NCI-H1105 (cell line): Measurements from ENCODE around the gene GMPR.
A peak's percentile ranks its signal among the peaks of the same experiment; 100 is the strongest.
"Not testable (repeated sequence)": the region's sequence is repeated elsewhere in the genome, so short reads cannot be mapped to it uniquely, and the experiment has no call there.

Experiments used
- DNase-seq: peaks from one replicate; lab custom pipeline; 2025; lab: John Stamatoyannopoulos, UW

GMPR gene

DNA sequence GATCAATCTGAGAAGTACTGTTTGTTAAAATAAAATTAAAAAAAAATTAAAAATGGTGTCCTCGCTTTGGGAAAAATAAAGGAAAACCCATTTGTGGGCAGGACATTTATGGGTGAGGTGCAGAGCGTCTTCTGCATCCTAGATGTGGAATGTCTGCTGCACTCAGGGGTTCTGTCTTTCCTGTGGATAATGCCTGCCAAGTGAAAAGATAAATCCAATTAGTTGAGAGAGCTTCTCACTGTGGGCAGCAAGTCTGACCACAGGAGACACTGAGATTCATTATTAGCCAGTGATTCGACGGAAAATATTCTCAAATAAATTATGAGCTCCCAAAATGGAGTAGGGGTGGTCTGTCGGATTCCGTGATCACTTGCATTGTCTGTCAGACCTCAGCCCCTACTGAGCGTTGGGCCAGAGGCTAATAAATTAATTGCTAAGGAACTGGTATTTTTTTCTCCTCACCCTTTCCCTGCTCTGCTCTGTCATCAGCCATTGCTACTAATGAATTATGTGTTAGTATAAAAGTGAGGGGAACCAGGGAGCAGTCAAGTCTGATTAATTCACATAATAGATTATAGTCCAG is 10.0 kb downstream of the GMPR start:
- no peak for DNase-seq

DNA sequence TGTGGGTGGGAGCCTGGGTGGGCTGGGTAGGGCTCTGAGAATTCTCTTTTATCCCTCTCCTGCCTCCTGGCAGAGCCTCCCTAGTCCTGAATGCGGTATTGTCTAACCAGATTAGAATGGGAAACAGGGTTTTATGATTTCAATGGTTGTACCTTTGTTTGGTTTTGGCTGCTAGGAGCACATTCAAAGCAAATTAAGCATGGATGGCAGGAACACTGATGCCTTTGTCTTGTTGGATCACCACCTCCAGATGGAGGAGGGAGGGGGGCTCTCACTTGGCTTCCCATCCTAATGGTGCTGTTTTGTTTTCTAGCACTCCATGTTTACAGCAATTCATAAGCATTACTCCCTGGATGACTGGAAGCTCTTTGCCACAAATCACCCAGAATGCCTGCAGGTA is 11.6 kb downstream of the GMPR start:
- DNase-seq, result peak; percentile 68

DNA sequence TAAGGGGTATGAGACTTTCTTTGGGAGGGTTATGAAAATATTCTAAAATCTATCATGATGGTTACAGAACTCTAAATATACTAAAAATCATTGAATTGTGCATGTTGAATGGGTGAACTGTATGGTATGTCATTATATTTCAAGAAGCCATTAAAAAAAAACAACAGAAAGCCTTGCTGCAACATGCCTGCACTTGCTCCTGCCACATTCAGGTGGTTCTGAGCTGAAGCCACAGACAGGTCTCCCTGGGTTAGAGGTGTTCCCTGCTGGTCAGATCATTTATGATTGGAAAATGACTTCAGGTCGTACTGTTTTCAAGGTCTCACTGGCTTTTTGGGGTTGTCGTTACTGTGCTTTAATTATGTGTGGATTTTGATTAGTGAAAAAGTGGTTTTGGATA is 13.3 kb downstream of the GMPR start:
- no peak for DNase-seq

DNA sequence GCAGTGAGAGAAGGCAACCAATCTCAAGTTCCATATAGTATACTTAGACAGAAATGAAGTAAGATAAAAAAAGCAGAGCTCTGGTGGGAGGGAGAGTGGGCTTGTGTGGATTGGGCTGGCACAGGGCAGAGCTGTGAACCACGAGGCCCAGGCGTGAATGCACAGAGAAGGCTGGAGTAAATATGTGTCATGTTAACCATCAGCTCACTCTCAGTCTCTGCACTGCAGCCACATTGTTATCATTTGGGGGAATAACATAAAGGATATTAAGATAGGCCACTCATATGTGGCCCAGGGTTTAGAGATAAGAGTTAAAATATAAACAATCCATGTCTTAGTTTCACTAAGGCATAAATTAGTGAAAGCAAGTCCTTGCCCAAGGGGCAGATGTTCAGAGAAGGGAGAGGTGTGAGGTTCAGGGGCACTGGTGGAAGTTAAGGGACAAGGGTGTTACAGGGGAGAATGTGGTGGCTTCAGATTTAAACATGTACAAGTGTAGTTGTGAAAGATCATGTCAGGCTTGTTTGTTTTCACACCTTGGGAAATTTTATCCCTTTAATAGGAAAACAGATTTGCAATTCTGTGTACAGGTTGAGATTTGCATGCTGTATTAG is 14.4 kb downstream of the GMPR start:
- no peak for DNase-seq

DNA sequence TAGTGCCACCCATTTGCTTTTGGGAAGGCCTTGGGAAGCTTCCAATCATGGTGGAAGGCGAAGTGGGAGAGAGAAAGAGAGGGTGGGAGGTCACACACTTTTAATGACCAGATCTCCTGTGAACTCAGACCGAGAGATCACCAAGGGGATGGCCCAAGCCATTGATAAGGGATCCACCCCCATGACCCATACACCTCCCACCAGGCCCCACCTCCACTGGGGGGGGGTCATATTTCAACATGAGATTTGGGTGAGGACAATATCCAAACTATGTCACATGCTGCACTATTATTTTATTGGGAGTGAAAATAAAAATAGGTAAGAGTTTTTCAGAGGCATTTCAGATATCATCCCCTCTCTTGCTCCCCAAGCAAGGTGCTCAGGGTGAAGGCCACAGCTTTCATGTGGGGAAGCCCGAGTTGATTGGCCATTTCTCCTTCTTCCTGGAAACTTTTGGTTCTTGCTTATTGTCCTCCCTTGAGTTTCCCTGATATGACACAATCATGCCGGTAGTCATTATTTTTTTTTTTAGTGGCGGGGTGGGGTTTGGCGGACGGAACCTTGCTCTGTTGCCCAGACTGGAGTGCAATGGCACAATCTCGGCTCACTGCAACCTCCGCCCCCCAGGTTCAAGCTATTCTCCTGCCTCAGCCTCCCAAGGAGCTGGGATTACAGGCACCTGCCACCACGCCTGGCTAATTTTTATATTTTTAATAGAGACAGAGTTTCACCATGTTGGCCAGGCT is 15.2 kb downstream of the GMPR start:
- no peak for DNase-seq

DNA sequence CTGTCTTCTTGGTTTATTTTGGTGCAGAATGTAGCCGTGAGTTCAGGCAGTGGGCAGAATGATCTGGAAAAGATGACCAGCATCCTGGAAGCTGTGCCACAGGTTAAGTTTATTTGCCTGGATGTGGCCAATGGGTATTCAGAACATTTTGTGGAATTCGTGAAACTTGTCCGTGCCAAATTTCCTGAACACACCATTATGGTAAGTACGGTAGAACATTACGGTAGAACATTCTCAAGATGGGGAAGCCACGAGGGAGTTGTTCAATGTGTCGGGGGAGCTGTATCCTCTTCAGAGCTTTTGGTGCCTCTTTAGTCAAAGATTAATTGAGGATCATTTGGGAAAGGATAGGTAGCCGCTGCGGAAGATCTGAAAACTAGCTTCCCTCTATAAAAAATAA is 16.1 kb downstream of the GMPR start:
- DNase-seq, result no peak

DNA sequence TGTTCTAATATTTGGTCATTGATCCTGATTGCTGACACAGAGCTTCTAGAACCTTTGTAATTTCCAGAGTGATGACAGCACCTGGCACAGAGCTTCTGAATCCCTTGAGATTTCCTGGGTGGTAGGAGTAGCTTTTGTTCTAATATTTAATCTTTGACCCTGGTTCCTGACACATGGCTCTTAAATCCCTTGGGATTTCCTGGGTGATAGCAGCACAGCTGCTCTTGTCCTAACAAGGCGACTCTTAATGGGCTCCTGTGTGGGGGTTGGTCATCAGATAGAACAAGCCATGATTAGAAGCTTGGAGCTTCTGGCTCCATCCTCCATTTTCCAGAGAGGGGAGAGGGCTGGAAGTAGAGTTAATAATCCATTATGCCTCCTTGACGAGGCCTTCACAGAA is 18.4 kb downstream of the GMPR start:
- DNase-seq, result no peak

DNA sequence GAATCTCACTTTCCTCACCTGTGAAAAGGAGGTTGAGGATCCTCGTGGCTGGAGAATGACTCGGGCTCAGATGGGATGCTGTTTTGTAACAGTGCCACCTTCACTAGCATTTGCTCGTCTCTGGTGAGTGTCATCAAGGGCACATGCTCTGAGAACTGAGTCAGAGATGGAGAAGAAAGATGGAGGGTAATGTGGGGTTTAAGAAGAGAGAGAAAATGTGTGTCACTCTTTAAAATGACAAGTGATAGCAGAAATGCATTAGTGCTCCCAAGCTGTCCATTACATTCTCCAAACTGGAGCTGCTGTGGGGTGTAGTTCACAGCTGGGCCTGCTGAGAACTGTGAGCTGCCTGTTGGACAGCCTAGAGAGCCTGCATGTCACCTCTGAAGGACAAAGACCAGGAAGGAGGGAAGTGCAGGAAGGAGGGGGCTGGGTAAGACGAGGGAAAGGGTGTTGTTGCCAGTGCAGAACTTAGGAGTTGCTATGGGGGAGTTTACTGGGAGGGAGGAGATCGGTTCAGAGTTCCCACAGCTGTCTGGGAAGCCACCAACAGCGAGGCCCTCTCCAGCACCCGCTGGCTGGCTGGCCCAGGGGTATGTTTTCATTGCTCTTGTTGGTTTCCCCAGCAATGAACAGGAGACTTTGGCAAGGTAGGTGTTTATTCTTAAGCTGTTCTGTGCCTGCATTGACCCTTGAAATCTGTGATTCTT is 19.8 kb downstream of the GMPR start:
- DNase-seq, result no peak

DNA sequence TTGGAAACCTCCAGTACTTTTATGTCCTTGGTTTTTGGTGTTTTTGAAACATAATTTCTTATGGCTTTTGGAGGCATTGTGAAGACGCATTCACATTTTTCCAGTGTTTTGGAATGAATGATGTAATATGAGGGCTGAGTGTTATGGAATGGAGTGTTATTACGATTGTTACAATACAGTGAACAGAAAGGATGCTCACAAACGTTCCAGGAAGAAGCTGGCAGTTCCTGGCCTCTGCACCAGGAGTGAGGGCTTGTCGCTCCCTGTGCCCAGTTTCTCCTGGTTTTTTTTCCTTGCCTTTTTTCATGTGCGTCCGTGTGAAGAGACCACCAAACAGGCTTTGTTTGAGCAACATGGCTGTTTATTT is 20.3 kb downstream of the GMPR start:
- DNase-seq, result no peak

DNA sequence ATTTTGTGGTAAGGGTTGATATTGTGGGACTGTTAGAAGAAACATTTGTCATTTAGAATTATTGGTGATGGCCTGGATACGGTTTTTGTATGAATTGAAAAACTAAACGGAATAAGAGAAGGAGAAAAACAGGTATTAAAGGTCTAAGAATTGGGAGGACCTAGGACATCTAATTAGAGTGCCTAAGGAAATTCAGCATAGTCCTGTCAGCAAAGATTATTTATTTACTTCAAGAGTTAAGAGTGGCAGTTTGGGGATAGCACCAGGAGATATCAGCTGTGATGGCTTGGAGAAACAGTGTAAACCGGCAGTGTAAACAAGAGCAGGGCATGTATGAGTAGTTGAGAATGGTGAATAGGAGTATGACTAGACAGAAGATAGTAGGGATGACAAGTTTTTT is 21.2 kb downstream of the GMPR start:
- DNase-seq, result not testable (repeated sequence)

DNA sequence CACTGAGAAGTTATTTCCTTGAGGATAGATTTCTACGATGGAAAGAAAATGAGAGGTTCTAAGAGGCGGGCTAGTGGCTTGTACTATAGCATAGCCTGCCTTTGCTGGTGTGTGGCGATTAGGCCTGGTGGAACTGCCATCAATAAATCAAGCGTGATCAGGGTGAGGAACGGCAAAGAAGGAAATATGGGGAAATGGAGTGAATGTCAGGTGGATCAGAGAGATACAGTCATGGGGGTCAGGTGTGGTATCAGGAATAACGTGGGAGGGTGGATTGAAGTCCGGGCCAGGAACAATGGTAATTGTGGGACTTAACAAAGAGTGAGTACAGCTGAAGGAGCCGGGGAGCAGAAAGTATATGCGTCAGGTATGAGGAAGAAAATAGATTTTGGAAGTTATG is 22.2 kb downstream of the GMPR start:
- not testable (repeated sequence) for DNase-seq

DNA sequence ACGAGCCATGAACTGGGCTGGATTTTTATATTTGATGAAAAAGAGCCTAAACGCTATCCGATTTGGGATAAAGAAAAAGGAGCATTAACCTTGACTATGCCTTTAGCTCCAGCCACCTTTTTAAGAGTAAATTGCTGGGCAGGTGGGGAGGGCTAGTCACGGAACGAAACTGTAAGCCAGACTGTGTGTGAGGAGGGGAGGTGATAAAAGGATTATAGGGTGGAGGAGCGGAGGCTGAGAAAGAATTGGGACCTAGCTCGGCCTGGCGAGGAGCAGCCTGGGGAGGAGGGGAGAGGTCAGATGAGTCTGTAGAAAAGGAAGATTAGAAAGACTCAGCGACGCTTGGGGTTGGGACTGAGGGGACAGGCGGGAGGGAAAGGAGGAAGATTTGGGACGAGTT is 24.4 kb downstream of the GMPR start:
- not testable (repeated sequence) for DNase-seq

DNA sequence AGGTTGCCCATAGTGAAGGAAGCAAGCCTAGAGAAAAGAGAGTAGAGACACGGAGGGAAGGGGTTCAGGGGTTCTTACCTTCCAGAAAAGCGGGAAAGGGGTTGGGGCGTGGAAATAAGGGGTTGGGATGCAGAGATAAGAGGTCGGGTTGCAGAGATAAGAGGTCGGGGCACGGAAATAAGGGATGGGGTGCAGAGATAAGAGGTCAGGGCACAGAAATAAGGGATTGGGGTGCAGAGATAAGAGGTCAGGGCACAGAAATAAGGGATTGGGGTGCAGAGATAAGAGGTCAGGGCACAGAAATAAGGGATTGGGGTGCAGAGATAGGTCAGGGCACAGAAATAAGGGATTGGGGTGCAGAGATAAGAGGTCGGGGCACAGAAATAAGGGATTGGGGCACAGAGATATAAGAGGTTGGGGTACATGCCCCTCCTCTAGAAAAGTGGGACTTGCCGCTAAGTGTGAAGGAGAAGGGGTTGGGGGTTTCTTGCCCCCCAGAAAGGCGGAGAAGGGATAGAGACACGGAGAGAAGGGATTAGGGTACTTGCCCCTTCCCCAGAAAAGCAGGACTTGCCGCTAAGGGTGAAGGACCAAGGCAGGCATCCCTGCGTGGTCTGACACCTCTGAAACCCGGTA is 25.2 kb downstream of the GMPR start:
- not testable (repeated sequence) for DNase-seq

DNA sequence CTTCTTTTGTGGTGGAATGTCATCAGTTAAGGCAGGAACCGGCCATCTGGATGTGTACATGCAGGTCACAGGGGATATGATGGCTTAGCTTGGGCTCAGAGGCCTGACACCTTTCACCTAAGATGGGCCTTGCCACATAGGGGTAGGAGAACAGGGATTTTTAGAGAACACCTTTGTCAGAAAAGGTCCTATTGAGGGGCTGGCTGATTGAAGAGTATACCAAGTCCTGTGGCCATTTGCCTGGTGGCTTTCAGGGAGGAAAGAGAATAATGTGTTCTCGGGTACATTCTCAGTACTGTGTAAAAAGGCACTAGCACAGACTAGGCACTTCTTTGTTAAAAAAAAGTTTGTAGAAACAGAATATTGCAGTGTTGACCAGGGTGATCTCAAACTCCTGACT is 26.4 kb downstream of the GMPR start:
- DNase-seq, result no peak

DNA sequence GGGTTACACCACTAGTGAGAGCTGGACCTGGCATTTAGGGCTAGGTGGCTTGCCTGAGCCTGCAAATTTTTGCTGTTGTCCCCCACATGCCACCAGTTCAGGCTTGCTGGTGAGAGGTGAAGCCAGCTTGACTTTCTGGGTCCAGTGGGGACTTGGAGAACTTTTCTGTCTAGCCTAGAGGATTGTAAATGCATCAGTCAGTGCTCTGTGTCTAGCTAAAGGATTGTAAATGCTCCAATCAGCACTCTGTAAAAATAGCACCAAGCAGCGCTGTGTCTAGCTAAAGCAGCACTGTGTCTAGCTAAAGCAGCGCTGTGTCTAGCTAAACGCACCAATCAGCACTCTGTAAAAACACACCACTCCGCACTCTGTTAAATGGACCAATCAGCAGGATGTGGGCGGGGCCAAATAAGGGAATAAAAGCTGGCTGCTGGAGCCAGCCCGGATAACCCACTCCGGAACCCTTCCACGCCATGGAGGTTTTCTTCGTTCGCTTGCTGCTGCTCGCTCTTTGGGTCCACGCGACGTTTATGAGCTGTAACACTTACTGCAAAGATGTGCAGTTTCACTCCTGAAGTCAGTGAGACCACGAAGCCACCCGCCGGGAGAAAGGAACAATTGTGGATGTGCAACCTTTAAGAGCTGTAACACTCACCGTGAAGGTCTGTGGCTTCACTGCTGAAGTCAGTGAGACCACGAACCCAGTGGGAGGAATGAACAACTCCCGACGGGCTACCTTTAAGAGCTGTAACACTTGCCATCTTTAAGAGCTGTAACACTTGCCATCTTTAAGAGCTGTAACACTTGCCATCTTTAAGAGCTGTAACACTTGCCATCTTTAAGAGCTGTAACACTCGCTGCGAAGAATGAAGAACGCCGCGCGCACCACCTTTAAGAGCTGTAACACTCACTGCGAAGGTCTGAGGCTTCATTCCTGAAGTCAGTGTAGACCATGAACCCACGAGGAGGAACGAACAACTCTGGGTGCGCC is 27.3 kb downstream of the GMPR start:
- no peak for DNase-seq

DNA sequence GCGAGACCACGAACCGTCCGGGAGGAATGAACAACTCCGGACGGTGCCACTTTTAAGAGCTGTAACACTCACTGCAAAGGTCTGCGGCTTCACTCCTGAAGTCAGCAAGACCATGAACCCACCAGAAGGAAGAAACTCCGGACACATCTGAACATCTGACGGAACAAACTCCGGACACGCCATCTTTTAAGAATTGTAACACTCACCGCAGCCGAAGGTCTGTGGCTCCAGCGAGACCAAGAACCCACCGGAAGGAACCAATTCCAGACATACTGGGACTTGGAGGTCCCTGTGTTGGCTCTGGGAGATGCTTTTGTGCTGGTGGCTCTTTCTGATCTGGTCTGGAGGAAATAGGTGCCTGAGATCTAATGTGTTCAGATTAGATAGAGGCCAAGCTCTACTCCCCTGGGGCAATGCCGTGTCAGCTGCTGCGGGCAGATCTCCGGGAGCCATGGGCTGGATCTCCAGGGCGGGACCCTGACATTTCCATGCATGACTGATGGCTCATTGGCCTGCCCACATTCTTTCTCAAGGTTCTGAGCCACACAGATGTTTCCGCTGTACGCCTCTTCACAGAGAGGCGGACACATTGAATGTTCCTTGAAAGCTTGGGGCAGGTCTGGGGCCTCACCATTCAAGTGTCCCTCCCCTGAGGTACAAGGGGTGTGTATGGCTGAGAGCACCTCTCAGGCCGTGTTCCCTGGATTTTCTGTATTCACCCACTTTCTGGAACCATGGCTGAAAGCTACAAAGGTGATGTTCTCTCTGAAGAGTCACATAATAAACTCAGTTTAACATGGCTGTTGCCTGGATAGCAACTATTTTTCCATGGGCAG is 29.3 kb downstream of the GMPR start:
- DNase-seq, result no peak

DNA sequence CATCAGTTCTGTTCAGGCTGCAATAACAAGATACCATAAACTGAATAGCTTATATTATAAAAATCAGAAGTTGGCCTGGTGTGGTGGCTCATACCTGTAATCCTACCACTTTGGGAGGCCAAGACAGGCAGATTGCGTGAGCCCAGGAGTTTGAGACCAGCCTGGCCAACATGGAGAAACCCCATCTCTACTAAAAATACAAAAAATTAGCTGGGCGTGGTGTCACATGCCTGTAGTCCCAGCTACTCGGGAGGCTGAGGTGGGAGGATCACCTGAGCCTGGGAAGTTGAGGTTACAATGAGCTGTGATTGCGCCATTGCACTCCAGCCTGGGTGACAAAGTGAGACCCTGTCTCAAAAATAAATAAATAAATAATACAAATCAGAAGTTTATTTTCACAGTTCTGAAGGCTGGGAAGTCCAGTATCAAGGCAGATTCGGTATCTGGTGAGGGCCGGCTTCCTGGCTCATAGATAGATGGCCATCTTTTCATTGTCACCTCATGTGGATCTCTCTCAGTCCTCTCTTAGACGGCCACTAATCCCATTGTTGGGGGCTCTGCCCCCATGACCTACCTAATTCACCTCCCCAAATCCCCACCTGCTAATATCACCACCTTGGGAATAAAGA is 31.2 kb downstream of the GMPR start:
- not testable (repeated sequence) for DNase-seq

DNA sequence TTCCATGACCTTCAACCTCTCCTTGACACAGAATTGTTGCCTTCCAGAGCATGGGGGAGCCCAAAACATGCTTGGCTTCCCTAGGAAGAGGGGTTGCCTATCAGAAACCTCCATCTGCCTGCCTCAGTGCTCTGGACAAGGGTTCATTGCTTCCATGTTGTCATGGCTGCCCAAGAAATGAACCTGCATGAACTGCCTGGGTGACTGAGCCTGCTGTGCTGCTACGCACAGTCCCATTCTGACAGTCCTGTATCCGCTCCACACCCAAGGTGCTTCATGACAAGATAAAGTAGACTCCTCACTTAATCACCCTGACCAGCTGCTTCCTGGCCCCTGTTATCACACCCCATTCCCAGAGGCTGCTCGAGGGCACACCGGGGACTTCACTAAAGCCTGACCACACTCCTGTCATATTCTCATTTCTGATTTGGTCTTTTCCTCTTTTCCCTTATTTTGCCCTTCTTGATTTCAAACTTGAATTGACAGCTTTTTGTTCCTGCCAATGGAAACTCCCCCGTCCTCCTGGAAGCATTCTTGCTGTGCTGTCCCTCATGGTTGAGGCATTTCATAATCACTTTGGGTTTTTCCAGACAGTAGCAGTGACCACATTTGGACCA is 31.9 kb downstream of the GMPR start:
- no peak for DNase-seq

DNA sequence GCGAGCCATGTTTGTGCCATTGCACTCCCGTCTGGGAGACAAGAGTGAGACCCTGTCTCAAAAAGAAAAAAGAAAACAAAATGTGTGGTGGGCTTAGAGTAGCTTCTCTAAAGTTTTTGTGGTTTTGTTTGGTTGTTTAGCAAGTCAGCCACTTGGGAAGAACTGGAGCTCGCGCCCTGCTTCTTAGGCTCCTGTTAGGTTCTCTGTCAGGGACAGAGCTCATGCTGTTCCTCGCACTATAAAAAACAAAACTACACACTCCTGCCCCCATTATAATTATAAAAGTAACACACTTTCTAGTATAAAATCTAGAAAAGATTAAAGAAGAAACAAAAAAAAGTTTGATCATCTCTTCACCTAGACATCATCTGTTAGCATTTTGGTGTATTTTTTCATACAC is 33.0 kb downstream of the GMPR start:
- no peak for DNase-seq
